HG03159 (cell line): ENCODE measurements around the gene AARS1.
"Not testable (repeated sequence)": the region's sequence is repeated elsewhere in the genome, so short reads cannot be mapped to it uniquely, and the experiment has no call there.

Experiments used
- ATAC-seq: cut with Tn5 transposase; IDR thresholded peaks from one replicate; pipeline ENCODE4 v1.9.1; 2021; ENCODE audit warnings: mild to moderate bottlenecking, moderate library complexity; ENCODE audit not compliant: unreplicated experiment

Gene AARS1

DNA sequence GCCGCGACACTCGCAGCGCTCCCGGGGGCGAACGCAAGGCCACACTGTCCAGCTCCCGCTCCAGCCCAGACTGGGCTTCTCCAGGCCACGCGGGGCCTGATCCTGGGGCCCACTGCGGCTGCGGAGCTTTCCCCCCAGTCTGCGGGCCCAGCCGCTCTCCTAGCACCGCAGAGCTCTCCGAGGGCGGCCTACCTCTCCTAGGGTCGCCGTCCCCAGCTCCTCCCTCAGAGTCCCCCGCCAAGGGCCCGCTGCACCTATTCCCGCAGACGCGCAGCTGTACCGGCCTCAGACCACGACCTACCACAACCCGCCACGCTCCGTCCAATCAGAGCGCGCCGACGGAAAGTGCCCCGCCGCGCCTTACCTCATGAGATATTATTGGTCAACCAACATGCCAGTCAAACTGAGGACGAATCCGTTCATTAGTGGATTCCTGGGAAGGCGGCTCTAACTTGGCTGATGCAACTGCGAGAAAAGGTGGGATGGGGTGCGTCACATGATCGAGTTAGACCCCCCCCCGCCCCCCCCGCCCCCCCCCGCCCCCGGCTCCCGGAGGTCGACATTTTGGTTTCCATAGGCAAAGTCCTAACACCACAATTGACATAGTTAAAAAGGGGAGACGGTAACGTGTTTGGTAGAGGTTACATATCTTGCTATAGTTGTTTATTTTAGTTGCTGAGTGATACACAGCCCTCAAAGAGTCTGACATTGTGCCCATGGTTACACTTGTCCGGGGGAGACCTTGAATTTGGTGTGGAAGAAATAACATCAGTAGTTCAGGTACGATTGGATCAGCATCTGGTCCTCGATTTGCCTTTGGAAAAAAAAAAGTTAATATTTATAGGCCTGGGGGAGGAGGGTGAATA, at the start of gene AARS1:
TSS of gene AARS1 (minus strand) at position 278 of the 866 bp plus-strand sequence. CDS start 6,743 bp downstream, outside the sequence.
- peak; percentile 97 for ATAC-seq

DNA sequence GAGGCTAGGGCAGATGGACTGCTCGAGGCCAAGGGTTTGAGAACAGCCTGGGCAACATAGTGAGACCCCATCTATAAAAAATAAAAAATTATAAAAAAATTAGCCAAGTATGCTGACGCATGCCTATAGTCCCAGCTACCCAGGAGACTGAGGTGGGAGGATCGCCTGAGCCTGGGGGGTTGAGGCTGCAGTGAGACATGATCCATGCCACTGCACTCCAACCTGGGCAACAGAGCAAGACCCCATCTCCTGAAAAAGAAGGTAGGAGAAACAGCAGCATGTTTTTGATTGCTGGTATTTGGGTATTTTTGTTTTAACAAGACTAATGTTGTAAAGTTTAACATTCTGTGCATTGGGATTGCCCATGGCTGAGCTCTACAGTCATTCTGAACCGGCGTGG, 48.5 kb upstream of the AARS1 start:
- no peak for ATAC-seq

DNA sequence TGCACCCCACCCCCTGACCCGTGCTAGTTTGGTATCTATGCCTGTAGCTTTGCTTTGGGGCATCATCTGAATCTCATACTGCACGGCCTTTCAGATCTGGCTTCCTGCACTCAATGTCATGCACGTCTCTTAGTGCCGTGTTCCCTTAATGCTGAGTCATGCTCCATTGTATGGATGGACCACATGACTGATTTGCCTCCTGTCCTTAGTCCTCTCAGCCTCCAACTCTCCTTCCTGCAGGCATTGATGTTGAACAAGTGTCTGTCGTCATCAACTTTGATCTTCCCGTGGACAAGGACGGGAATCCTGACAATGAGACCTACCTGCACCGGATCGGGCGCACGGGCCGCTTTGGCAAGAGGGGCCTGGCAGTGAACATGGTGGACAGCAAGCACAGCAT, 43.4 kb upstream of the AARS1 start:
- not testable (repeated sequence) for ATAC-seq

DNA sequence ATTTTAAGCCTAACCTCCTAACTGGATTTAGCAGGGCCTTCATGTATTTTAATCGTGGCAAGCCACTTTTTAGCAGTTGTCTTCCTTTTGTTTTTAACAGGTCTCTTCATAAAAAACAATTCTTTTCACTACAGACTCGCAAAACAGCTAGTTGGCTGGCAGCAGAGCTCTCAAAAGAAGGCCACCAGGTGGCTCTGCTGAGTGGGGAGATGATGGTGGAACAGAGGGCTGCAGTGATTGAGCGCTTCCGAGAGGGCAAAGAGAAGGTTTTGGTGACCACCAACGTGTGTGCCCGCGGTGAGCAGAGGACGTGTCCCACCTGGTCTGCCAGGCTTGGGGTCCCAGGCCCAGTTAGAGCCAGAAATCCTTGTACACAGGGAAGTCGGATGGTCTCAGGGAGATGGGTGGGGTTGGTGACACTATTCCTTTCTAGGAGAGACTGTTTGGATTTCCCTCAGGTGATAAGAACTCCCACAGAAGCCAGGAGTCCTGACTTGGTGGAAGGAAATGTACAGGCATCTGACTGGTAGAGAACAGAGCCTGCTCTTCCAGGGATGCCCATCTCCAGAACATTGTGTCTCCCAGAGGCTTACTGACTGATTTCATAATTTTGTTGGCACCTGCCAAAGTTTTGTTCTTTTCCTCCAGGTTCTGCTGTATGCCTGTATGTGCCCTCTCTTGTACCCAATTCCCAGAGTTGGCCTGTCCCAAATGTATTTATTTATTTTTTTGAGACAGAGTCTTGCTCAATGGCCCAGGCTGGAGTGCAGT, 42.5 kb upstream of the AARS1 start:
- no peak for ATAC-seq

DNA sequence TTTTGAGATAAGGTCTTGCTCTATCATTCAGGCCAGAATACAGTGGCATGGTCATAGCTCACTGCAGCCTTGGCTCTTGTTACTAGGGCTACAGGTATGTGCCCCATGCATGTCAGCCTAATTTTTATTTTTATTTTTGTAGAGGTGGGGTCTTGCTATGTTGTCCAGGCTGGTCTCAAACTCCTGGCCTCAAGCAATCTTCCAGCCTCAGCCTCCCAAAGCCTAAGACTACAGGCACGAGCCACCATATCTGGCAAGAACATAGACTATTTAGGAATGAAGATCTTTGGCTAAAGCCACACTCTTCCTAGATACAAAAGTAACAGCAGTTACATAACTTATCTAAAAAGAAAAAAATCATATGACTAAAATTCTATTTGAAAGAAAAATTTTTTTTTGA, 41.8 kb upstream of the AARS1 start:
- ATAC-seq: no peak

DNA sequence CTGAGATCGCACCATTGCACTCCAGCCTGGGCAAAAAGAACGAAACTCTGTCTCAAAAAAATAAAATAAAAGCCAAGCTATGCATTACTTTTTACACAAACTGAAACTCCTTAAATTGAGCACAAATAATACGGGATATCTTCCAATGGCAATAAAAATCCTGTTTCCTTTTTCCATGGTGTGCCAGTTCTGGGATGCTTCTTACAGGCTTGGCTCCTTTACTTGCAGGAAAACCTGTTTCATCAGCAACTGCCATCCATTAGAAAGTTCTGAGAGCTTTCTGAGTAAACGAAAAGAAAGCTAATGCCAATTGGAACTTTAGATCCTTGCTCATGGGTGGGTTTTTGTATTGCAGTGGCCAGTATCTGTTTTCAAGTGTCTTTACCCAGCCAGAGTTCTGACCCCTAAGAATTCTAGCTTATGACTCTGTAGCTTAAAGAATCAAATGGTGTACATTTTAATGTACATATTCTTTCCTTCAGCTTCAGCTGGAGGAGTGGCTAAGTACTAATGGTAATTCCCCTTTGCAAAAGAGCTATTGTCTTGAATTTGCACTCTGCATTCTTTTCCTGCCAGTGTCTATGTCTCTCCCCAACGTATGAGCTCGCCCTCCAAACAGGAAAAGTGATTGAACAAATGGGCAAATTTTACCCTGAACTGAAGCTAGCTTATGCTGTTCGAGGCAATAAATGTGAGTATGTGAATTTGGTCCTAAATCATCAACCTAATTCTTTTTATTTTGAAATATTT, 35.9 kb upstream of the AARS1 start:
- no peak for ATAC-seq

DNA sequence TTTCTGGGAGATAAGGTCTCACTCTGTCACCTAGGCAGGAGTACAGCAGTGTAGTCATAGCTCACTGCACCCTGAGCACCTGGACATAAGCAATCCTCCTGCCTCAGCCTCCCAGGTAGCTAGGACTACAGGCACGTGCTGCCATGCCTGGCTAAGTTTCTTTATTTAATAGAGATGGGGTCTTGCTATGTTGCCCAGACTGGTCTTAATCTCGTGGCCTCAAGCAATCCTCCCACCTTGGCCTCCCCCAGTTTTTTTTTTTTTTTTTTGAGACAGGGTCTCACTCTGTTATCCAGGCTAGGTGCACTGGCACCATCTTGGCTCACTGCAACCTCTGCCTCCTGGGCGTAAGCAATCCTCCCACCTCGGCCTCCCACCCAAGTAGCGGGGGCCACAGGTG, 30.8 kb upstream of the AARS1 start:
- ATAC-seq: no peak

DNA sequence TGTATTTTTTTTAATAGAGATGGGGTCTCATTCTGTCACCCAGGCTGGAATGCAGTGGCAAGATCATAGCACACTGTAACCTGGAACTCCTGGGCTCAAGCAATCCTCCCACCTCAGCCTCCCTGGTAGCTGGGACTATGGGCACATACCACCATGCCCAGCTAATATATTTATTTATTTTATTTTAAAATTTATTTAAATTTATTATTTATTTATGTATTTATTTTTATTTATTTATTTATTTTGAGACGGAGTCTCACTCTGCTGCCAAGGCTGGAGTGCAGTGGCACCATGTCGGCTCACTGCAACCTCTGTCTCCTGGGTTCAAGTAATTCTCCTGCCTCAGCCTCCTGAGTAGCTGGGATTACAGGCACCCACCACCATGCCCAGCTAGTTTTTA, 18.4 kb upstream of the AARS1 start:
- not testable (repeated sequence) for ATAC-seq

DNA sequence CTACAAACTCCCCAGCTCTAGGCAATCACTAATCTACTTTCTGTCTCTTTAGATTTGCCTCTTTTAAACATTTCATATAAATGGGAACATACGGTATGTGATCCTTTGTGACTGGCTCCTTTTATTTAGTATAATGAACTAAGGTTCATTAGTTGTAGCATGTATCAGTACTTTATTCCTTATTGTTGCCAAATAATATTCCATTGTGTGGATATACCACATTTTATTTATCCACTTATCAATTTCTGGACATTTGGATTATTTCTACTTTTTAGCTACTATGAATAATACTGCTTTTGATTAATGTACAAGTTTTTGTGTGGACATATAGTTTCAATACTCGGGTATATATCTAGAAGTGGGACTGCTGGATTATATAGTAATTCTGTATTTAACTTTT, 17.6 kb upstream of the AARS1 start:
- no peak for ATAC-seq

DNA sequence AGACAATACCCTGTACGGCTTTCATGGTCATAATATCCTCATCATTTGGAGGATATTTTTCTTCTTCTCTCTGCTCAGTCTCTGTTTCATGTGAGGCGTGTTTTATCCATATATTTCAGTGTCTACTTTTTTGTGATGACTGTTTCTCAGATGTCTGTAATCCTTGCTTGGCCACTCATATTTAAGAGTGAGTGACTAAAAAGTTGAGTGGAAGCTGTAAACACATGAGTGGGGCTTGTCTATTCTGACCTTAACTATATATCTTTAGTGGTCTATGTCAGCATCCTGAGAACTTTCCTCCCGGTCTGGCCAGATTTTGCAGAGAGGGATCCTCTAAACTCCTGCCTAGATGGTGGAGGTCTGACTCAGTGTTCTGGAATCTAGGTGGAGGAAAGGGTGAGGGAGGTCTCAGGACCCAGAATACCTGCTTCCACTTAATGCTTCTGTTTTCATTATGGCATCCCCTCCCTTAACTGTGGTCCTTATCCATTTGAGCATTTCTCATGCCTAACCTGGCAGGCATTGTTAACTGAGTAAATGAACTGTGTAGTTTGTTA, 15.7 kb upstream of the AARS1 start:
- no peak for ATAC-seq

DNA sequence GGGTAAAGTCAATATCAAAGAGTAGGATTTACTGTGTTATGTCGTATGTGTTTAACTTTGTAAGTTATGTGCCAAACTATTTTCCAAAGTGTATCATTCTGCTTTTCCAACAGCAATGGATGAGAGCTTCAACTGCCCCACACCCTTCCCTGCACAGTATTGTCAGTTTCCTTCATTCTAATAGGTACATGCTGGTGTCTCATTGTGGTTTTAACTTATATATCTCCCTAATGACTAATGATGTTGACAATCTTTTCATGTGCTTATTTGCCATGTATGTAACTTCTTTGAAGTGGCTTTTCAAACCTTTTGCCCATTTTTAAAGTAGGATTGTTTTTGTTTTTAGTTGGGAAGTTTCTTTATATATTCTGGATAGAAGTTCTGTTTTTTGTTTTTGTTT, 13.4 kb upstream of the AARS1 start:
- no peak for ATAC-seq

DNA sequence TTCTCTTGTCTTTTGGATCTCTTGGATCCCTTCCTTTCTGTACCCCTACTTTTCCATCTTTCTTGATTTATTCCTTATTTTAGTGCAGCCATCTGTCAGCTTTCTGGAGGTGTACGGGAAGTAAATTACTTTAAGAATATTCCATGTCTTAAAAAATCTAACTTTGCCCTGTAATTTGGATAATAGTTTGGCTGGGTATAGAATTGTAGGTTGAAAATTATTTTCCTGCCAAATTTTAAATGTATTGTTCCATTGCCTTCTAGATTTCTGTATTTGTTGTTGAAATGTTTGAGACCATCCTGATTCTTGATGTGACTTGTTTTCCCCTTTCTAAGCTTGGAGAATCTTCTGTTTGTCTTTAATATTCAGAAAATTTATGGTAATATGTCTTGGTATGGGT, 11.8 kb upstream of the AARS1 start:
- ATAC-seq: no peak

DNA sequence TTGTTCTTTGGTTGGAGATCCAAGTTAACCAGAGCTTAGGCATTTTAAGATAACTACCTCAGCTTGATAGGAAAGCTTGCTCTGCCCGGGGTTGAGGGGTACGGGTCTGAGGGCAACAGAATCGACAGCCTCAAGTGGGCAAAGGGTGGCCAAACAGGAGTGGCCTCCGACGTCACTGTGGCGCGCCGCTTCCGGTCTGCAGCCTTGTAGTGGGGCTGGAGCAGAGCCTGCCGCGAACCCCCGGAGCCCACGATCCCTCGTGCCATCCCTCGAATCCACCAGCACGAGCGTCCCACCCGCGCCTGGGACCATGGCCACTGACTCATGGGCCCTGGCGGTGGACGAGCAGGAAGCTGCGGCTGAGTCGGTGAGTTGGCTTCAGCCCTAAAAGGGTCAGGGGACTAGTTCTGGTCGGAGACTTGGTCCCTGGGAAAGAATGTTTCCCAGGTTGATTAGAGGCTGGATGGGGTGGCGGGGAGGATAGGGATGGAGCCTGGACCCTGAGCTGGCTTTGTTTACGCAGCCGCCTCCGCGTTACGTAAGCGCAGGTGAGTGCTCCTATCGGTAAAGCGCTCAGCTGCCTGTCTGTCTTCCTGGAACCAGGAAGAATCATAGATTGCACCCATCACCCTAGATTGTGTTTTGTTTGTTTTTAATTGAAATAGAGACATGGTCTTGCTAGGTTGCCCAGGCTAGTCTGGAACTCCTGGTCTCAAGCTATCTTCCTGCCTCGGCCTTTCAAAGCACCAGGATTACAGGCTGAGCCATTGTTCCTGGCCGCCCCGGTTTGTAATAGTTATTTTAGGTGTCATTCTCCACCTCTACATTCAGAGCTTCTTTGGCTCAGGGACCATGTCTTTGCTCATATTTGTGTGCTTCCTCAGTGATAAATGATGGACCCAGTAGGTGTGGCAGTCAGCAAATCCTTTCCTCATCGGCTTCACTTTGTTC, 10.0 kb upstream of the AARS1 start, which contains the start of gene DDX19B:
TSS of gene DDX19B (plus strand) at position 199 of the 951 bp plus-strand sequence. CDS start at position 311, 112 bp downstream.
- ATAC-seq: peak; percentile 72

DNA sequence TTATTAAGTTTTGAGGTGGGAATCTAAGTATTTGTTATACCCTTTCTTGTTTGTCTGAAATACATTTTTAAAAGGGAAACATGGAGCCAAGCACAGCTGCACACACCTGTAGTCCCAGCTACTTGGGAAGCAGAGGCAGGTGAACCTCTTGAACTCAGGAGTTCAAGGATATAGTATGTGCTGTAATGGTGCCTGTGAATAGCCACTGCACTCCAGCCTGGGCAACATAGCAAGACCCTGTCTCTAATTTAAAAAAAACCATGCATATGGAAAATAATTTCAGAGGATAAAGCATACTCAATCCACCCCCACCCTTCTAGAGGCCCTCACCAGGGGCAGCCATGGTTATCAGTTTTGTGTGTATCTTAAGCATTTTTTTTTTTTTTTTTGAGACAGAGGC, 6.3 kb upstream of the AARS1 start:
- no peak for ATAC-seq

DNA sequence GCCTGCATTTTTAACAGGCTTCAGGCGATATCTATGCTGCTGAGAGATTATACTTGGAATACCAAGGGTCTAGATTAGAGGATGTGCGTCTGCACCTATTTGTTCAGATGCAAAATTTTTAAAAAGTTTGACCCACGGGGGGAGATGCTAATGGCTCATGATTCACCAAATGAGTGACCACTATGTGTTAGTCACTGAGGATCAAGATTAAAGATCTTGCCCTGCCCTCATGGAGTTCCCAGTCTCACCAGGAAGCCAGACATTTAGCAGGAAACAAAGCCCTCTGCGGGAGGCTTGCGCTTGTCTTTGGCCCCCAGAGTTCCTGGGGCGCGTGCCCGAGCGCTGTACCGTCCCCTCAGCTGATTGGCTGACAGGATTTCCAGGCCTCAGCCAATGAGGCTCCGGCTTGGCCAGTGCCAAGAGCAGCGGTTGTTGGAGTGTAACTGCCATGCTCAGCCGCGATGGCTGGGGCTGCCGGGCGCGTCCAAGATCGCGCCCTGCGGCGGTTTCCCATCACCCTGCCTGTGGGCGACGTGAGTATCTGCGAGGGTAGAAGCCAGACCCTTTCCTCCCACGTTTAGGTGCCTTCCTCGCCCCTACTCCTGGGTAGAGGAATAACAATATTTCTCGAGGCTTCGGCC, 5.2 kb upstream of the AARS1 start:
- no peak for ATAC-seq

DNA sequence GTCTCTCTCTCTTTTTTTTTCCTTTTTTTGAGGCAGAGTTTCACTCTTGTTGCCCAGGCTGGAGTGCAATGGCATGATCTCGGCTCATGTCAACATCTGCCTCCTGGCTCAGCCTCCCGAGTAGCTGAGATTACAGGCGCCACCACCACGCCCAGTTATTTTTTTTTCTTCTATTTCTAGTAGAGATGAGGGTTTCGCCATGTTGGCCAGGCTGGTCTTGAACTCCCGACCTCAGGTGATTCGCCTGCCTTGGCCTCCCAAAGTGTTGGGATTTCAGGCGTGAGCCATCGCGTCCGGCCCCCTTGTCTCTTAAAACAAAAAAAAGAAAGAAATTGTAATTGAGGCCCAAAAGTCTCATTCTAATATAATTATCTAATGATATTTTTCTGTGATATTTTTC, 2.8 kb upstream of the AARS1 start:
- ATAC-seq: not testable (repeated sequence)

DNA sequence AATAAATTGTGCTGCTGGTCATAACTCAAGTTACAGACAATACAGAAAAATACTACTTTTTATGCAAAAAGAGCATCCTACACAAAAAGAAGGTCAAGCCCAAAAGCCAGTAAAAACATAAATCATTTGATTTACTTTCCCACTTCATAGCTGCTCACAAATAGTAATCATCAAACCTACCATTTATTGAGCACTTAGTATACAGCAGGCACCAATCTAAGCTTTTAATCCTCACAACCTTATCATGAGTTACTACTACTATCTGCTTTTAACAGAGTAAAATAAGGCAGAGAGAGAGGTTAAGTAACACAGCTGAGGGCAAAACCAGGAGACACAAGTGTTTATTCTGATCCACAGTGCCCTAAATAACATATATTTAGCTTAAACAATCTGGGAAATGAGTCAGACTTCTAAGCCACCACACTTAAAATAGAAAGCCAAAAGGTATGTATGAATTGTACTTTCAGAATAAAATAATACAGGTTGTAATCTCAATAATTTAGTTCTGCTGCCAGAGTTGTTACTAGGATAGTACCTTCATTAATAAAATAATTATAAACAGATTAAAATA, 1.7 kb upstream of the AARS1 start:
- ATAC-seq: no peak

DNA sequence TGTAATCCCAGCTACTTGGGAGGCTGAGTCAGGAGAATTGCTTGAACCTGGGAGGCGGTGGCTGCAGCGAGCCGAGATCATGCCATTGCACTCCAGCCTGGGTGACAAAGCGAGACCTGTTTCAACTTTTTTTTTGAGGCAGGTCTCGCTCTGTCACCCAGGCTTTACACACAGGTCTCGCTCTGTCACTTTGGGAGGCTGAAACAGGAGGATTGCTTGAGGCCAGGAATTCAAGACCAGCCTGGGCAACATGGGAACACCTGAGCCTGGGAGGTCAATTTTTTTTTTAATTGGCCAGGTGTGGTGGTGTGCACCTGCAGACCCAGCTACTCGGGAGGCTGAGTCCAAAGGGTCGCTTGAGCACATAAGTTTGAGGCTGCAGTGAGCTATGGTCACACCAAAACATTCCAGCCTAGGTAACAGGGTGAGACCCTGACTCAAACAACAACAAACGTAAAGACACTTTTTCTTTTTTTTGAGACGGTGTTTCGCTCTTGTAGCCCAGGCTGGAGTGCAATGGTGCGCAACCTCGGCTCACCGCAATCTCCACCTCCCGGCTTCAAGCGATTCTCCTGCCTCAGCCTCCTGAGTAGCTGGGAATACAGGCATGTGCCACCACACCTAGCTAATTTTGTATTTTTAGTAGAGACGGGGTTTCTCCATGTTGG, 1.9 kb downstream of the AARS1 start:
- not testable (repeated sequence) for ATAC-seq
